ENCODE data around the gene PCDHGC3.

The PCDHGC3 gene

GRCh38 chr5:141508798-141509611 is 33.2 kb downstream of the PCDHGC3 start:
- DNase-seq = no peak

- no peak for DNase-seq
These were observed 34.4 kb downstream of the PCDHGC3 start for GRCh38 chr5:141510160-141510559.

- DNase-seq = no peak
These were observed 35.3 kb downstream of the PCDHGC3 start for GRCh38 chr5:141510850-141511601.

GRCh38 chr5:141511771-141512325 is 36.1 kb downstream of the PCDHGC3 start:
- DNase-seq = no peak

GRCh38 chr5:141512390-141512910 is 36.7 kb downstream of the PCDHGC3 start:
- peak; percentile 92 for DNase-seq

- peak; percentile 57 for DNase-seq
These were observed 37.3 kb downstream of the PCDHGC3 start for GRCh38 chr5:141512911-141513626.

- peak; percentile 62 for DNase-seq
These were observed 38.0 kb downstream of the PCDHGC3 start for GRCh38 chr5:141513627-141514329.

DNA sequence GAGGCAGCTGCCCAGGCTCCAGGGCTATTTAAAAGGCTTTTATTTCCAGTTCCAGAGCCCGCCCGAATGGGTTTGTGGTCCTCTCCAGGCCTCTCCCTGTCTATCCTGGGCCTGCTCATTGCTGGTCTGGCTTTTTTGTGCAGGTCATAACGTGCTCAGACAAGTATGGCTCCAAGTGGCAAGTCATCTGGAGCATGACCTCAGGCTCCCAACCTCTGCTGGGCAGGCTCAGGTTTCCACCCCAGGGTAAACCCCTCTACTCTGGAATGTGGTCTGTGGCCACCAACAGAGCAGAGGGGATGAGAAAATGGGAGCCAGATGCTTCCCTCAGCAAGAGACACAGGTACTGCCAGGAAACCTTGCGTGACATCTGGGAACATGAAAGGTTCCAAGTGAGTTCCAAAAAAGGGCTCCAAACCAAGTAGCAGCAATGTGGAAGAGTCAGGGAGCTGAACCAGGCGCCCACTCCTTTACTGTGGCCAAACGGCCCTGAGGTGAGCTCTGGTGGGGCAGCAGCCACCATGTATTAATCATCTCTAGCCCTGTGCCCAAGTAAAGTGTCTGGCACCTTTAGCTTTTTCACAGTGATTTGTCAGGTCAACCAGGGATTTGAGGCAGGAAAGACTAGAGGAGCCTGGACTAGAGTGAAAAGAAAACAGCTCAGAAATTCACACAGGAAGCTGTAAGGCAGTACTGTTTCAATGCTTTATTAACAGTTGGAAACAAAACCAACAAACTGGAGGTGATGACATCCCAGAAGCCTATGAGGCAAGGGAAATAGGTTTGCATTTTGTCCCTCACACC is 38.8 kb downstream of the PCDHGC3 start:
- DNase-seq = no peak

- DNase-seq = no peak
These were observed 39.4 kb downstream of the PCDHGC3 start for GRCh38 chr5:141515141-141515540.

- DNase-seq = no peak
These were observed 40.3 kb downstream of the PCDHGC3 start for GRCh38 chr5:141515946-141516671.

DNA sequence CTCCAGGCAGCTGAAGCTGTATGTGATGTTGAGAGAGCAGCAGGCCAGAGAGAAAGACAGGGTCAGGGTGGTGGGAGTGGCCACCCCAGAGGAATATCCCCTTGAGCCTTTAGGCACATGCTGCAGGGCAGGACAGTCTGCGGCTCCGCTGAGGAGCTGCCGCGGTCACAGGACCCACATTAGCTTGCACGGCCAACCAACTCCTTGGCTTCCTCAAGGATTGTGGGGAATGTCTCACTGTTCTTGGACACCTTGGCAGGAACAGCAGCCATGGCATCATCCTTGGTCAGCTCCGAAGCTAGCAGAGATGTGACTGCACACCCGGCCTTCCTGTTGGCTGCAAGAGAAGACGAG is 40.9 kb downstream of the PCDHGC3 start:
- DNase-seq = no peak

- no peak for DNase-seq
These were observed 41.5 kb downstream of the PCDHGC3 start for GRCh38 chr5:141517312-141517711.

GRCh38 chr5:141517880-141518617 is 42.3 kb downstream of the PCDHGC3 start:
- DNase-seq = no peak

- DNase-seq = no peak
These were observed 42.9 kb downstream of the PCDHGC3 start for GRCh38 chr5:141518618-141519015.

DNA sequence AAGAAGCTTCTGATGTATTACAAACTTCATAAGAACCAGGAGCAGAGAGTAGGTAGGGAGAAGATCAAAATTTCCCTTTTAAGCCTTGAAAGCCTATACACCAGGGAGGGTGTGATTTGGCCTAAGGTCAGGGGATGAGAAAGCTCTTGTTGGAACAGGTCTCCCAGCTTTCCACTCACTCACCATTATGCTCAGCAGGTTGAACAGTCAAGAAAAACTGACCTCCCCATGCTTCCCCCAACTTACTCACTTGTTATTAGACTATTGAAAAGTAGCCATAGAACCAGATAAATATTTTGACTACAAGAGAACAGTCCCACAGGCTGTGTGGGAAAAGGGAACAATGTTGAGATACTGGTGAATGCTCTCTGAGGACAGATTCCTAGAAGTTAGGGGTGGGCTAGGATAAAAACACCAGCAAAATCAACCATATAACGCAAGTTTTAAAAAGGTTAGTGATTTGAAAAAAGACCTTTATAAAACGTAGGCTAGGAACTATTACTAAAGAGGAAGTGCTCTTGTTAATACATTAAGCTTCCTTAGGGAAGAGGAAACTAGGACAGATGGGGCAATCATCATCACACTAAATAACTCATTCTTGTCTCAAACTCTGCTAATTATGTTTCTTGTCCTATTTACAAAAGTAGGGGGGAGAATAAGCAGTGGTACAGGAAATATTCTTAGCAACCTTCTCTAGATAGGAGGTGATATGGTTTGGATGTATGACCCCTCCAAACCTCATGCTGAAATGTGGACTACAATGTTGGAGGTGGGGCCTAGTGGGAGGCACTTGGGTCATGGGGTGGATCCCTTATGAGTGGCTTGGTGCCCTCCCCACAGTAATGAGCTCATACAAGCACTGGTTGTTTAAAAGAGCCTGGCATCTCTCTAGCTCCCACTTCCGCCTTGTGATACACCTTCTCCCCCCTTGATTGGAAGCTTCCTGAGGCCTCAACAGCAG is 44.1 kb downstream of the PCDHGC3 start:
- DNase-seq = no peak

- no peak for DNase-seq
These were observed 45.5 kb downstream of the PCDHGC3 start for GRCh38 chr5:141521244-141521781.

DNA sequence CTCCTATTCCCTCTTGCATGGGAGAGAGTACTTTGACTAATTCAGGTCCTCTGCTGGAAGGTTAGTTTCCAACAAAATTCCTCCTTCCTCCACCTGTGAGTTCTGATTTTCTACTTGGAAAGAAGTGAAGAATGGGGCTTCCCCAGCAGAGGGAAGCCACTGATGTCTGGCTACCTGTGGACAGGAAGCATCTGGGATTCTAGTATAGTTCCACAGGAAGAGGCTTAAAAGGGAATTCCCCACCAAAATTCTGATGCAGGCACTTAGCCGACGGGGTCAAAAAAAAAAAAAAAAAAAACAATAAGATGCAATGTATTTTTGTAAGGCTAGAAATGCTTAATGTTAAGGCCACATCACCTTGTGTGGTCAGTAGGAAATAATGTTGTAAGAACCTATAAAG is 46.5 kb downstream of the PCDHGC3 start:
- no peak for DNase-seq

GRCh38 chr5:141523991-141524390 is 48.2 kb downstream of the PCDHGC3 start:
- DNase-seq = no peak
